RWPE2 (cell line): ENCODE measurements around the gene VPS35L.

Source experiments
- ATAC-seq: fragments of 200-7000 bp; cut with Tn5 transposase; 3 replicates; pipeline ENCODE4 v1.9.1; 2021; ENCODE audit warnings: low read depth
- DNase-seq: peaks from one replicate; pipeline ENCODE4 v3.0.0-alpha.2; 2020; ENCODE audit warnings: low spot score
- H3K27ac ChIP-seq: fragments of 450-650 bp; 2 replicates; pipeline ENCODE4 v1.5.1; 2017; ENCODE audit warnings: mild to moderate bottlenecking; ENCODE audit not compliant: poor library complexity, severe bottlenecking
- H3K27me3 ChIP-seq: fragments of 250-450 bp; sonication (Bioruptor Pico); 2 replicates; pipeline ENCODE4 v1.5.1; 2021; ENCODE audit warnings: mild to moderate bottlenecking, moderate library complexity; ENCODE audit not compliant: insufficient read depth, poor library complexity, severe bottlenecking
- H3K36me3 ChIP-seq: fragments of 250-450 bp; sonication (Bioruptor Pico); 2 replicates; pipeline ENCODE4 v1.5.1; 2020; ENCODE audit warnings: low read depth, mild to moderate bottlenecking, moderate library complexity
- H3K4me1 ChIP-seq: fragments of 250-450 bp; sonication (Bioruptor Pico); 2 replicates; pipeline ENCODE4 v1.5.1; 2021; ENCODE audit warnings: mild to moderate bottlenecking, moderate library complexity; ENCODE audit not compliant: insufficient read depth, poor library complexity, severe bottlenecking
- H3K4me3 ChIP-seq: fragments of 250-450 bp; sonication (Bioruptor Pico); 2 replicates; pipeline ENCODE4 v1.5.1; 2021; ENCODE audit warnings: mild to moderate bottlenecking, moderate library complexity; ENCODE audit not compliant: severe bottlenecking
- H3K9me3 ChIP-seq: fragments of 250-450 bp; sonication (Bioruptor Pico); 2 replicates; pipeline ENCODE4 v1.5.1; 2021; ENCODE audit warnings: mild to moderate bottlenecking, moderate library complexity; ENCODE audit not compliant: severe bottlenecking
- CTCF ChIP-seq: fragments of 450-650 bp; IDR thresholded peaks from one replicate; pipeline ENCODE4 v1.5.1; 2017; ENCODE audit warnings: mild to moderate bottlenecking, moderate library complexity; ENCODE audit not compliant: poor library complexity, severe bottlenecking

Gene VPS35L

GRCh38 chr16:19696328-19696727 lies 140.8 kb downstream of the VPS35L start:
- Histone ChIP-seq H3K27ac (peak overlapping the region; percentile 9), H3K36me3 (peaks cover 11% of the 10 kb centered on the region; the same call in 1 of the 2 replicates), H3K9me3 (no peaks in the 10 kb centered on the region), H3K27me3 (no peaks in the 10 kb centered on the region), H3K4me3 (no peak overlapping the region), H3K4me1 (peaks cover 17% of the 10 kb centered on the region)
- ATAC-seq (peak; percentile 62), DNase-seq (no peak)
- TF ChIP-seq CTCF, result no peak

- Histone ChIP-seq H3K27me3 (no peaks in the 10 kb centered on the region), H3K4me1 (peaks cover 17% of the 10 kb centered on the region), H3K27ac (peak overlapping the region; percentile 9), H3K9me3 (no peaks in the 10 kb centered on the region), H3K4me3 (no peak overlapping the region), H3K36me3 (peaks cover 12% of the 10 kb centered on the region; the same call in 1 of the 2 replicates)
- ATAC-seq, result no peak
- DNase-seq, result no peak
- TF ChIP-seq CTCF, result no peak
Observed at GRCh38 chr16:19696961-19697360, 141.5 kb downstream of the VPS35L start.

- Histone ChIP-seq H3K27ac (no peak overlapping the region), H3K27me3 (no peaks in the 10 kb centered on the region), H3K4me1 (peaks cover 17% of the 10 kb centered on the region), H3K4me3 (no peak overlapping the region), H3K36me3 (peaks cover 16% of the 10 kb centered on the region; the same call in 1 of the 2 replicates), H3K9me3 (no peaks in the 10 kb centered on the region)
- no peak for ATAC-seq
- DNase-seq, result no peak
- no peak for TF ChIP-seq CTCF
Observed at GRCh38 chr16:19697756-19698318, 142.3 kb downstream of the VPS35L start.

GRCh38 chr16:19698480-19699465 lies 143.3 kb downstream of the VPS35L start:
- Histone ChIP-seq H3K27me3 (no peaks in the 10 kb centered on the region), H3K4me1 (peaks cover 17% of the 10 kb centered on the region), H3K36me3 (peaks cover 21% of the 10 kb centered on the region), H3K9me3 (no peaks in the 10 kb centered on the region), H3K4me3 (no peak overlapping the region), H3K27ac (no peak overlapping the region)
- ATAC-seq, result no peak
- TF ChIP-seq CTCF, result no peak
- DNase-seq, result no peak
